Heart left ventricle (tissue), 16 donors: ENCODE data around the gene LAMB1. TPM values are rescaled to one million over a fixed set of nuclear protein-coding genes. Genes with fewer than 3 reads are reported as not detected.
"Not testable (repeated sequence)": the region's sequence is repeated elsewhere in the genome, so short reads cannot be mapped to it uniquely, and the experiment has no call there.

ENCODE experiments used
- ATAC-seq, 4 donors: fragments of 200-7000 bp; cut with Tn5 transposase; one replicate each; pipeline ENCODE4 v1.9.1; 2020 to 2022; ENCODE audit warnings: moderate library complexity in 4 of 4, mild to moderate bottlenecking in 3 of 4, moderate number of reproducible peaks in 1 of 4
- DNase-seq, 5 donors: peaks; one replicate each; pipeline ENCODE4 v3.0.0-alpha.2; 2020
- H3K27ac ChIP-seq, 12 donors: fragments of 200-600 bp; sonication (generic) in 4 of 12; one replicate each; pipeline versions ENCODE4 v1.5.0 to v1.8.0; 2016 to 2022; ENCODE audit warnings: mild to moderate bottlenecking in 2 of 12
- H3K27me3 ChIP-seq, 9 donors: fragments of 200-600 bp; sonication (generic) in 2 of 9; one replicate each; pipeline versions ENCODE4 v1.5.1 to v1.8.0; 2016 to 2022; ENCODE audit warnings: mild to moderate bottlenecking in 3 of 9
- H3K36me3 ChIP-seq, 9 donors: fragments of 200-600 bp; sonication (generic) in 2 of 9; one replicate each; pipeline versions ENCODE4 v1.5.0 to v1.8.0; 2018 to 2022; ENCODE audit warnings: mild to moderate bottlenecking in 2 of 9
- H3K4me1 ChIP-seq, 12 donors: fragments of 200-600 bp; sonication (generic) in 4 of 12; one replicate each; pipeline versions ENCODE4 v1.5.0 to v1.8.0; 2016 to 2022; ENCODE audit warnings: mild to moderate bottlenecking in 3 of 12
- H3K4me3 ChIP-seq, 12 donors: fragments of 200-600 bp; sonication (generic) in 4 of 12; one replicate each; pipeline versions ENCODE4 v1.5.0 to v1.8.0; 2017 to 2022; ENCODE audit warnings: mild to moderate bottlenecking in 9 of 12, moderate library complexity in 4 of 12
- H3K9me3 ChIP-seq, 12 donors: fragments of 200-600 bp; sonication (generic) in 4 of 12; one replicate each; pipeline versions ENCODE4 v1.5.0 to v1.8.0; 2016 to 2022; ENCODE audit warnings: mild to moderate bottlenecking in 1 of 12
- POLR2A ChIP-seq, 2 donors: fragments of 450-650 bp; IDR thresholded peaks; one replicate each; pipeline ENCODE4 v1.6.1; 2017; ENCODE audit warnings: antibody characterized with exemption in 2 of 2, mild to moderate bottlenecking in 2 of 2, moderate library complexity in 2 of 2
- whole genome bisulfite sequencing, 4 donors: extraction: QIAGEN DNeasy Blood & Tissue Kit in 2 of 4; methylation state at CpG; one replicate each; pipeline versions ENCODE4 v1.1.5 to v1.1.7; 2013 to 2018; 5-methylcytosine and 5-hydroxymethylcytosine counted together
- intact Hi-C, 10 donors: fragments of 100-400 bp; cut with DNase I; formaldehyde crosslinking; loops; one replicate each; pipeline versions ENCODE4 v1.11.1 to v1.14.2; 2022
- polyA plus RNA-seq, 2 donors: library from polyadenylated mRNA; stranded (reverse); fragments of 200-250 nt; gene quantifications; one replicate each; pipeline ENCODE4 v1.2.3, GENCODE V29; 2013
- total RNA-seq, 9 donors: library from RNA; depleted of rRNA in 2 of 9; stranded (reverse); fragments of >200 nt in 2 of 9; fragmentation: NEBNext Ultra II Directional in 3 of 9; extraction: Animal tissue kit (Norgen Biotek cat#: 25700) in 3 of 9; gene quantifications; one replicate each; pipeline versions ENCODE4 v1.1.0 to v1.2.4, GENCODE V29; 2016 to 2023
- TF ChIP-seq, protein P1 (sequence below), 12 donors: fragments of 200-600 bp; sonication (generic) in 4 of 12; IDR thresholded peaks; one replicate each; pipeline versions ENCODE4 v1.5.0 to v1.8.0; 2018 to 2022; ENCODE audit warnings: antibody characterized with exemption in 12 of 12, mild to moderate bottlenecking in 5 of 12
- donor health status: ischemic (EF 13 %, LVEDD 7.1; RV severe dilation, severe dysfunction).
- donor health status: healthy with polysubstance abuse.
- donor health status: DM: no; HTN: yes; CAD: no.
- donor health status: DM: no; HTN: no; CAD: no.
- donor health status: ischemic (EF 25% LVEDD 6.9; RV normal size, moderate dysfunction).
- donor health status: ischemic (EF 25% LVEDD 5.7; RV mildly dilated, moderate dysfunction).
- donor health status: healthy.
- donor health status: DM: yes; HTN: yes; CAD: no.
- donor health status: ischemic (EF 35%, LVEDD 5.7; RV mildly dilated, moderate dysfunction).
- donor health status: nonischemic (EF 11% LVEDD 7.7; RV severe dilation, severe dysfunction).
- donor health status: DM: yes; HTN: yes; CAD: no.
- donor health status: PGD.
- donor health status: ischemic (EF 29% LVEDD 5.4; RV normal size, mild dysfunction).
- donor health status: nonischemic (EF 23%, LVEDD 6.1; RV moderate dilation, normal function).

The LAMB1 gene
- total and polyA plus RNA-seq, 11 donors, result 29.1 to 121 (median 55.9) TPM

DNA sequence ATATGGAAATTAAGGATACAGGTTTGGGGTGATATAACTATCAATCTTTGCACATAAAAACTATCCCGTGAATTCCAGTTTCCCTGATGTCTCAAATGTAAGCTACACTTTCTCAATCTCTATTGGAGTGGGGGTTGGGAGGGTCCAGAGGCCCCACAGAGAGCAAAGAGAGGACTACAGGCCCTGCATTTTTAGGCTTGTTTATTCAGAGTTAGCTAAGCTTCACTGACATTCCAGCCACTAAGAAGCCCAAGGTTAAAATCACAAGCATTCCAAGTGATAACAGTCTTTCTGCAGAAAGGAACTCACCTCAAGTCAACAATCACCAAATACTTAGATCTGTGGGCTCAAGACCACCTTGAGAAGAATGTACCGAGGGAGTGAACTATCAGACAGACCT, 31.6 kb upstream of the LAMB1 start:
- H3K36me3 ChIP-seq, result no peaks in the 10 kb centered on the region
- no peak overlapping the region for H3K4me3 ChIP-seq
- DNase-seq, result no peak
- ATAC-seq, result no peak
- intact Hi-C loops, result no loop called here
- TF ChIP-seq, protein P1, sequence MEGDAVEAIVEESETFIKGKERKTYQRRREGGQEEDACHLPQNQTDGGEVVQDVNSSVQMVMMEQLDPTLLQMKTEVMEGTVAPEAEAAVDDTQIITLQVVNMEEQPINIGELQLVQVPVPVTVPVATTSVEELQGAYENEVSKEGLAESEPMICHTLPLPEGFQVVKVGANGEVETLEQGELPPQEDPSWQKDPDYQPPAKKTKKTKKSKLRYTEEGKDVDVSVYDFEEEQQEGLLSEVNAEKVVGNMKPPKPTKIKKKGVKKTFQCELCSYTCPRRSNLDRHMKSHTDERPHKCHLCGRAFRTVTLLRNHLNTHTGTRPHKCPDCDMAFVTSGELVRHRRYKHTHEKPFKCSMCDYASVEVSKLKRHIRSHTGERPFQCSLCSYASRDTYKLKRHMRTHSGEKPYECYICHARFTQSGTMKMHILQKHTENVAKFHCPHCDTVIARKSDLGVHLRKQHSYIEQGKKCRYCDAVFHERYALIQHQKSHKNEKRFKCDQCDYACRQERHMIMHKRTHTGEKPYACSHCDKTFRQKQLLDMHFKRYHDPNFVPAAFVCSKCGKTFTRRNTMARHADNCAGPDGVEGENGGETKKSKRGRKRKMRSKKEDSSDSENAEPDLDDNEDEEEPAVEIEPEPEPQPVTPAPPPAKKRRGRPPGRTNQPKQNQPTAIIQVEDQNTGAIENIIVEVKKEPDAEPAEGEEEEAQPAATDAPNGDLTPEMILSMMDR (IDR thresholded peaks at IDR 0.05), result no peak
- H3K9me3 ChIP-seq, result no peaks in the 10 kb centered on the region
- no peaks in the 10 kb centered on the region for H3K4me1 ChIP-seq
- H3K27ac ChIP-seq, result no peak overlapping the region
- no peaks in the 10 kb centered on the region for H3K27me3 ChIP-seq
- 85 to 91% (median 88%) methylated on average over 2 of the region's 2 CpGs for WGBS, 4 donors

DNA sequence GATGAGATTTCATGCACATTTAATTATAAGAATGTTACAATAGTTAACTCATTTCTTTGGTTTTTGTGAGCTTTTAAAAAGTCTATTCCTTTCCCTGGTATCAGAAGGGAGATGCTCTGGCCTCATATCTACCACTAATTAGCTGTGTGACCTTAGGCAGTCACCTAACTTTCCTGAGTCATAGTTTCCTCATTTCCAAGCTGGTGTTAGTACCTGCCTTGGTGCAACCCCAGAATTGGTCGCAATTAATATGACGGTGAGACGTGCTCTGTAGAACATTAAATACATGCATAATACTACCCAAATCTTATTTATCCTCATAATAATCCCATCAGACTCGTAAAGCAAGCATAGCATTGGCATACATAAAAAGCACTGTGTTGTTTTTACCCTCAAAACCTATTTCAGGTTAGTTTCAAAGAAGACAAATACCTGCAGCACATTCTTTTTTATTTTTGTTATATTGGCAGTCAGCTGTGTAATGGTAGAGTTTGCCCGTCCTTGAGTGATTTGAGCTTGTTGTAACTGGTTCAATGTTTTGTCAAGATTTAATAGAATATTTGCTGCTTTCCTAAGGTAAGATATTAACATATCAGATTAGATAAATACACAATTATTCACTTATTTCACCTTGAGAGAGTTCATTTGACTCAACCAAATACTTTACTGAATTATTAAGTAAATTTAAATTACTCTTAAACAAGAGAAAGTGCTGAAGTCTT, 31.0 kb upstream of the LAMB1 start:
- Histone ChIP-seq H3K9me3 (no peaks in the 10 kb centered on the region), H3K4me3 (no peak overlapping the region), H3K36me3 (no peaks in the 10 kb centered on the region), H3K4me1 (no peaks in the 10 kb centered on the region), H3K27me3 (no peaks in the 10 kb centered on the region), H3K27ac (no peak overlapping the region)
- ATAC-seq (no peak), DNase-seq (no peak)
- 97 to 98% (median 97%) methylated on average over 5 of the region's 5 CpGs for WGBS, 4 donors
- intact Hi-C loops, result no loop called here
- TF ChIP-seq POLR2A (IDR thresholded peaks at IDR 0.05), result no peak
- TF ChIP-seq, protein P1 (IDR thresholded peaks at IDR 0.05), result no peak

DNA sequence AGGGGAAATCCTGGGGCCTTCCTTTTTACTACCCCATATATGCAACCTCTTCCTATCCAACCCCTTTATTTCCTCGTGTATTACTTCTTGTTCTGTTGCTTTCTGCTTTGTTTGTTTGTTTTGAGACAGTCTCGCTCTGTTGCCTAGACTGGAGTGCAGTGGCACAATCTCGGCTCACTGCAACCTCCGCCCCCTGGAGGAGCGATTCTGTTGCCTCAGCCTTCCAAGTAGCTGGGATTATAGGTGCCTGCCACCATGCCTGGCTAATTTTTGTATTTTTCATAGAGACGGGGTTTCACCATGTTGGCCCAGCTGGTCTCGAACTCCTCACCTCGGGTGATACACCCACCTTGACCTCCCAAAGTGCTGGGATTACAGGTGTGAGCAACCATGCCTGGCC, 30.3 kb upstream of the LAMB1 start:
- 92 to 95% (median 94%) methylated on average over 8 of the region's 8 CpGs for WGBS, 4 donors
- H3K27ac ChIP-seq, H3K36me3 ChIP-seq, H3K4me3 ChIP-seq, intact Hi-C loops, H3K27me3 ChIP-seq, H3K9me3 ChIP-seq, DNase-seq, H3K4me1 ChIP-seq, ATAC-seq: not testable (repeated sequence)

DNA sequence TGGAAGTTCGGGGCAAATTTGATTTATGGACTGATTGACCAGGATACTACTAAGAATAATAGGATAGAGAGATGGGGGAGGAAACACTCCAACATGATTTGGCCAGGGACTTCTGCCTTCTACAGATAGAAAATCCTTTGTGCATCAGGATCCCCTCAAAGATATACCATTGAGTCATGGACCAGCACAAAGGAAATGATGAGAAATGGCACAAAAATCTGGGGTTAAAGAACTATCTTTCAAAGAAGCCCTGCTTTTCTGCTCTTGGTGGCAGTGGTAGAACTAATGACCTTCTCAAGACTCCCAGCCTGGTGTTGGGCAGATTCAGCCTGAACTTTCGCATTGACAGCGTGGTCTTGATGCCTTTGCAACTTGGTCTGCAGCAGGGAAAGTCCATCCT, 27.6 kb upstream of the LAMB1 start:
- intact Hi-C loops, result no loop called here
- no peaks in the 10 kb centered on the region for H3K27me3 ChIP-seq
- no peaks in the 10 kb centered on the region for H3K36me3 ChIP-seq
- TF ChIP-seq POLR2A (IDR thresholded peaks at IDR 0.05), result no peak
- TF ChIP-seq, protein P1 (IDR thresholded peaks at IDR 0.05), result no peak
- ATAC-seq, result no peak
- no peak overlapping the region for H3K4me3 ChIP-seq
- no peaks in the 10 kb centered on the region for H3K9me3 ChIP-seq
- DNase-seq, result no peak
- H3K4me1 ChIP-seq, result no peaks in the 10 kb centered on the region
- WGBS, 4 donors, result 96 to 98% (median 97%) methylated on average over 3 of the region's 3 CpGs
- no peak overlapping the region for H3K27ac ChIP-seq

DNA sequence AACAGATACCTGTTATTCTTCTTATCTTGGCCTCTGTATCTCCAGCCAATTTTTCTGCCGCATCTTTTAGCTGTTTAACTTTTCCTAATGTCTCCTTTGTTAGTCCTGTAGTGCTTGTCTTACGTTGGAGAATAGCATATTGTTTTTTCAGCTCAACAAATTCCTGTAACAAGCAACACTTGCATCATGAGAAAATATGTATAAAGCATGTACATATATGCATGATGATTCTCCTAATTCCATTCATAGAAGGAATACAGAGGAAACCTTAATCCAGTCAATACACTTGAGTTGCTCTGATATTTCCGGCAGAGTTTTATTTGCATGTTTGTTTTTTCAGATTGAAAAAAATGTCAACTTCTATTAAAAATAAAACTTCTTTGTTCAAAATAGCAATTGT, 26.1 kb upstream of the LAMB1 start:
- no peak overlapping the region for H3K27ac ChIP-seq
- H3K27me3 ChIP-seq, result no peaks in the 10 kb centered on the region
- no peaks in the 10 kb centered on the region for H3K9me3 ChIP-seq
- DNase-seq (no peak), ATAC-seq (no peak)
- TF ChIP-seq, protein P1 (IDR thresholded peaks at IDR 0.05), result no peak
- no peak for TF ChIP-seq POLR2A (IDR thresholded peaks at IDR 0.05)
- H3K4me1 ChIP-seq, result no peaks in the 10 kb centered on the region
- H3K36me3 ChIP-seq, result no peaks in the 10 kb centered on the region
- H3K4me3 ChIP-seq, result no peak overlapping the region
- 95 to 96% (median 96%) methylated on average over 3 of the region's 3 CpGs for WGBS, 4 donors
- intact Hi-C loops, result no loop called here
